Breast epithelium (tissue), 3 donors: ENCODE data around the gene STPG3.

Source experiments
- CTCF ChIP-seq, 3 donors: fragments of 450-650 bp; IDR thresholded peaks; one replicate each; pipeline ENCODE4 v1.5.1; 2016 to 2017; ENCODE audit warnings: antibody characterized with exemption in 3 of 3, mild to moderate bottlenecking in 3 of 3, moderate library complexity in 3 of 3
- POLR2A ChIP-seq: fragments of 450-650 bp; IDR thresholded peaks from one replicate; pipeline ENCODE4 v1.6.1; 2016; ENCODE audit warnings: antibody characterized with exemption, mild to moderate bottlenecking, moderate library complexity
- POLR2AphosphoS5 ChIP-seq, 3 donors: sonication (generic); formaldehyde crosslinking; IDR thresholded peaks; one replicate each; pipeline ENCODE4 v1.6.1; 2017; ENCODE audit warnings: antibody characterized with exemption in 3 of 3

GRCh38 chr9:137301081-137301947 lies 50.2 kb downstream of the STPG3 start:
- peak in 1 of 3 donors; percentile 3 for TF ChIP-seq CTCF (IDR thresholded peaks at IDR 0.05)
- no peak for TF ChIP-seq POLR2AphosphoS5 (IDR thresholded peaks at IDR 0.05)
- TF ChIP-seq POLR2A: no peak
